Fibroblast of gingiva (primary cell): ENCODE data around the gene FLNC.
A peak's percentile ranks its signal among the peaks of the same experiment; 100 is the strongest.

Experiments
- DNase-seq: peaks from one replicate; pipeline ENCODE4 v3.0.0-alpha.2; 2011; ENCODE audit warnings: low read depth

The FLNC gene

DNA sequence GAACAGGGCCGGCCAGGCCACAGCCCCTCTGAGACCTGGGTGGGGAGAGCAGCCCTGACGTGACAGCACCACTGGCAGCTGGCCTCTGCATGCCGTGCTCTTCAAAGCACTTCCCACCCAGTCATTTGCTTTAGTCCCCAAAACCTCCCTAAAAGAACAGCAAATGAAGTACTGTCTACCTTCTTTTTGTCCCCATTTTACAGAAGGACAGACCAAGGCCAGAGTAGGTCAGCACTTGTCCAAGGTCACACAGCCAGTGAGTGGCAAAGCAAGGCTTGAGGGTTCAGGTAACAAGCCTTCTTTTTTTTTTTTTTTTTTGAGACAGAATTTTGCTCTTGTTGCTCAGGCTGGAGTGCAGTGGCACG, 47.5 kb downstream of the FLNC start:
- no peak for DNase-seq

DNA sequence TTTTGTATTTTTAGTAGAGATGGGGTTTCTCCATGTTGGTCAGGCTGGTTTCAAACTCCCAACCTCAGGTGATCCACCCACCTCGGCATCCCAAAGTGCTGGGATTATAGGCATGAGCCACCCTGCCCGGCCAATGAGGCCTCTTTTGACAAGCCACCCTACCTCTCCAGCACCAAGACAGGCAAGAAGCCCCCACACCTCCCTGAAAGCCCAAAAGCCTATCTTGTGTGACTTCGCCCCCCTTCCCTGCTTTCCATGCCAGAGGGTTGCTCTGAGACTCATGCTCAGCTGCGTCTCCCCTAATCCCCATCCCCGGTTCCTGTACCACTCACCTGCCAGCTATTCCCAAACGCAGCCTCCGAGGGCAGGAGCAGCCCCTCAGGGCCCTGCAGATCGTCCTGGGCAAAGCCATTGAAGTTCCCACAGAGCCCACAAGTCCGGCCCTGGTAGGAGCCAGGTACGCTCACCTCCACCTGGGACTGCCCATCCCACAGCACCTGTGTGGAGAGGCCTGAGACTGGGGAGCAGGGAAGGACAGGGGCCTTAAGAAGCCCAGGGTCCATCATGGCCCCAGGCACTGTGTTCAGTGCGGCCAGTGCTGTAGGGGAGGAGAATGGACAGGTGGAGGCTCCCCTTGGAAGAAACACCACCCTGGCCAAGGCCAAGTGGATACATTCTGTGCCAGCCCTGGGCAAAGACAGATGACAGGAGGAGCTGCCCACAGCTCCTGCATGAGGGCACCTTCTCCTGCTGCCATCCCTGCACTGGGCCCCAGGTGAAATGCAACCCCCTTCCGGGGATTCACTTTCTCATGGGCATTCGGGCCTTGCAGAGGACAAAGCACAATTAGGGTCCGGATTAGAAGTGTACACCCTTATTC, 48.3 kb downstream of the FLNC start:
- DNase-seq = no peak

DNA sequence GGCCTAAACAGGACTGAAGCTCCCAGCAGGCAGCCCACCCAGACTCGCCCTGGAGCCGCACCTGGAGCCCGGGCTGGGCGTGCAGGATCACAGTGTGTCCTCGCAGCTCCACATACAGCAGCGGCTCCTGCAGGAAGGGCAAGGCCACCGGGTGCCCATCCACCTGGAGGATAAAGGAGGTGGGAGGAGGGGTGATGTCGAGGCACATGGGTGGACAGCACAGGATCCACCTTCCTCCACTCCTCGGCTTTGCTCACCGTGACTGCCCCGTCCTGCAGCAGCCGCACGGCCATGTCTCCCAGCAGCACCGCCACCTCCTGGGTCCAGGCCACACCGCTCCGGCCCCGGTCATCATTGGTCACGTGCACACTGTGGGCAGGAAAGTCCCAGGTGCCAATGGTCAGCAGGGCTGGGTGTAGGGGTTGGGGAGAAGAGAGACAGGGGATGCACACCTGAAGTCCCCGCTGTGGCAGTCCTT, 49.3 kb downstream of the FLNC start:
- DNase-seq = no peak

DNA sequence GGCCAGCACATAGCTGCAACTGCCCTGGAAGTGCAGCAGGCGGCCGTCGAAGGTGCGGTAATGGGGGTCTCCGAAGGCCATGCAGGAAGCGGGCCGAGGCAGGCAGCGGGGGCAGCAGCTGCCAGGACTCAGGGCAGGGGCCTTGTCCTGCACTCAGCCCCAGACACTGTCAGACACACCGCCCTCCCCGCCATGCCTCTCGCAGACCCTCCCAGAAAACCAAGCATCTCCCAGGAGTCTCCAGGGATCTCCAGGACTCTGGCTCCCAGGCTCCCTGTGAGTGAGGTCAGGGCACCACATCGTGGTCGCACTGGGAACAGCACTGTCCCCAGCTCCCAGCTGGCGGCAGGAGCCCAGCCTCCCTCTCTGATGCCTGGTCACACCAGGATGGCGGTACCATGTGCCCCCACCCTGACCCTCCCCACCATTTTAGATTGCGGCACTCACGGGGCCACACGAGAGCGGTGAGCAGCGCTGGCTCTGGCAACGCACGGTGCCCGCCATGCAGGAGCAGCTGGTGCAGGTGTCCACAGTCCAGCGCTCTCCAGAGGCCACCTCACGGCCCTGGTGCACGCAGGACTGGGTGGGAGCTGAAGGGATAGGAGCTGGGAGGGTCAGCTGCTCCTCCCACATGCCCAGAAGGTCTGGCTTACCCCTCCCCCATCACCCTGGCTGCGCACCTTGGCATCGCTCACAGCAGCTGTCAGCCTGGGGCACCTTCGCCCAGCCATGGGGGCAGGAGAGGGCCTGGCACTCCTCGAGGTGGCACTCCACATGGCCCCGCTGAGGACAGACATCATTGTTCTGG, 49.9 kb downstream of the FLNC start:
- peak; percentile 36 for DNase-seq

DNA sequence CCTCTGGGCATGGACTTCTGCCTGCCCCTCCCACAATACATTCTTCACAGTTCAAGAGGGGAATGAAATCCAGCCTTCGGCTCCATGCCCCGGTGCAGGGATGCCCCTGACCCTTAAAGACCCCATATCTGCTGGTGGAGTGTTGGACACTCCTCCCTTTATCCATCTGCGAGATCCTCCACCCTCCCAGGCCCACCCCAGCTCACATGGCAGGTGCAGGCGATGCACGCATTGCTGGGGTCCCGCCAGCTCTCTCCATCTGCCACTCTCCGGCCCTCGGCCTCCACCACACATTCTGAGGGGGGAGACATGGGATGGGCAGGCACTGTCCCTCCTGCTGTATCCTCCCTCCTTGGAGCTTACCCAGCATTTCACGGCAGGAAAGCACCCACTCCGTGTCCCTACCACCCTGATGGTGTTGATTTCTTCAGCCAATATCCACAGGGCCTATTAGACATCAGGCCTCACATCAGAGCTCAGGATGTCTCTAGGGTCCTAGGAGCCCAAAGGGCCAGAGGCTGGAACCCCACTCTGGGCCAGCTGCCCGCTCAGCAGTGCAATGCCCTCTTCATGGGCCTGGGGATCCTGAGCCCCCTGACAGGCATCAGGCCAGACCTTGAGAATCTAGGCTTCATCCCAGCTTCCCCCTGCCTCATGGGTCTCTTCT, 50.7 kb downstream of the FLNC start:
- DNase-seq = no peak

DNA sequence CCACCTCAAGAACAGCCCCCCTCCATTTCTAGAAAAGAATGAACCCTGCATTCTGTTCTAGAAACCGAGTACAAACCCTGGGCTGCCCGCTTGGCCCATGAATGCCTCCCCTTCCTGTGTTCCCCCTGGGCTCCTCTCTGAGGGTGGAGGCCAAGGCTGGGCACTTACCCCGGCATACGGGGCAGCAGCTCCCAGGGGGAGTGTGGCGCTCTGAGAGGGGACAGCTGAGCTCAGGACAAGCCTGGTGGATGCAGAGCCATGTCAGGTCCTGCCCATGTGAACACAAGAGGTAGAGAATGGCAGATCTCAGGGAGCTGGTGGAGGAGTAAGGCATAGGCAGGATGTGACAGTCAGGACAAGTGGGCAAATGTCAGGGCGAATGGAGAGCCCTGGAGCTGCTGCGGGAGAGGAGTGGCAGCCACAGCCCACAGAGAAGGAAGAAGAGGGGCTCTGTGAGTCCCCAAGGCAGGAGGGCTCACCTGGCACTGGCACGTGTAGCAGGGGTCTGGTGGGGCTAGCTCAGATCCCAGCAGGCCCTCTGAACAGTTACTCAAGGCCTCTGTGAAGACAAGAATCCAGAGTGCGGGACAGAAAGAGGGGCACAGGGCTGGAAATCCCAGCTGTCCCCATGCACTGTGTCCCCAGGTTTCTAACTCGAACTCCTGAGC, 51.4 kb downstream of the FLNC start:
- DNase-seq = no peak

DNA sequence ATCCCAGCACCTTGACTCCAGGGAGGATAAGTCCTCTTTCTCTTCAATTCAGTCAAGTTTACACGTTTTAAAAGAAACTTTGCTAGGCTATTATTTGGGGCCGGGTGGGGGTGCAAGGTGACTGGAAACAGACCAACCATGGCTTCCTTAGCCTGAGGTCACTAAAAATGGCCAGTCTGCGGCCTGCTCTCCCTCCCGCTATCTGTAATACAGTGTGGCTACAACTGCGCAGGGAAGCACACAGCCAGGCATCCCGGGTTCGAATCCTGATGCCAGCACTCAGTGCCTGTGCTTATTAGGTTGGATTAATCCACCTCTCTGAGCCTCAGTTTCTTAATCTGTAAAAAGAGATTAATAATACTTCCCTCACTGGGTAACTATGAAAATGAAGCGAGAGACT, 51.9 kb downstream of the FLNC start:
- DNase-seq = no peak

DNA sequence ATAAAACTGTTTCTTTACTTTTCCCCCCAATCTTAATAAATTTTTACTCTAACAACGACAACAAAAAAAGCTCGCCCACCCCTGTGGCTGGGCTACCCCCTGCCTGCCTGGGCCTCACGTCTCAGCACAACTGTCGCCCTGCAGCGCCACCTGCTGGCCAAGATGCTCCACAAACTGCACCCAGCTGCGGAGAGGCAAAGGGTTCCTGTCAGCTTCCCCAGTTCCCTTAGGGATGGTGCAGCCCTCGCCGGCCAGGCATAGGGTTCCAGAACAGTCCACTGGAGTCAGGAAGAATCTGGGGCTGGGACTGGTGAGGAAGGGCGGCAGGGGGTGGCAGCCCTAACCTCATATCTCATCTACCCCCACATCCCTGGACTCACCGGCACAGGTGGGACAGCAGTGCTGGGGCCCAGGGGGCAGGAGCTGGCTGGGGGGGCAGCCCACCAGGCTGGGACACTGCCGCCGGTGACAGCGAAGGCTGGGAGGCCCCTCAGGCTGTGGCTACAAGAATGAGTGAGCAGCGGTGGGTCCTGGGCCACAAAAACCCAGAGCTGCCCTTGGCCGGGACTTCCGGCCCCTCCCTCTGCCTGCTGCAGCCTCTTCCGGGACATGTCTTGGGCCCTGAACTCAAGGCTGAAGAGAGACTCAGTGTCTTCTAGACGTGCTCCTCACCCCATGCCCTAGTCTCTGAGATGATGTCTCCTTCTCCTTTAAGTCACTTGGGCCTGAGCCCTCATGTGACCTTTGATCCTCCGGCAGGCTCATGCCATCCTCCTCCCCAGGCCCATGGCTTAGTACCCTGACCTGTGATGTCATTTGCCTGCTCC, 53.6 kb downstream of the FLNC start:
- peak; percentile 48 for DNase-seq

DNA sequence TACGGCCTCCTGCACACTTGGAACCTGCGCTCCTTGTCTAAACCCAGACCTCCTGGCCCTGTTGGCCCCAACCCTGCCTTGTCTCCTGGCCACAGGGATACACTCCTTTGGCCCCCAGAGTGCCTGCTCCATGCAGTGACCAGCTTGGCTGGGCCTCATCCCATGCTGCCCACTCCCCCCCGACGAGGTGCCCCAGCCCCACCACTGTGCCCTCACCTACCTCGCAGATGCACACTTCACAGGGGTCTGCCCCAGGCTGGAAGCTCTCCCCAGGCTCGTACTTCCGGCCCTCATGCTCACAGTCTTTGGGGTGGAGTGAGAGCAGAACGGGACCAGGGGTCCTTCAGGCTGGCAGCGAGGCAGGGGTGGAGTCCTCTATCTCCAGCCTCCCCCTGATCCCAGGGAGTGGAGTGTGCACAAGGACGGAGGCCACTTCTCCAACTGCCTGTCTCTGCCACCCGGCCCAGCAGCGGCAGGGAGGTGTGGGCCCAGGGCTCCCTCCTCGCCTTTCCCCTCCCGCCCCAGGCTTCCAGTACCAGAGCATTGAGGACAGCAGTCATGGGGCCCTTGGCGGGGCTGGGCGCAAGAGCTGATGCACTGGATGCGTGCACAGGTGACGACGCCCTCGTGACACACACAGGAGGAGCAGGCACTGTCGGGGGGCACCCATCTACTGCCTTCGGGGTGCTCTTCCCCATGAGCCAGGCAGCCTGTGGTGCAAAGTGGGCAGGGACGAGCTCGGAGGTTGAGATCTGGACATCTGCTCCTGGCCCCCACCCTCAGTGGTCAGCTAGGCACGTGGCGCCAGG, 54.6 kb downstream of the FLNC start:
- DNase-seq = no peak

DNA sequence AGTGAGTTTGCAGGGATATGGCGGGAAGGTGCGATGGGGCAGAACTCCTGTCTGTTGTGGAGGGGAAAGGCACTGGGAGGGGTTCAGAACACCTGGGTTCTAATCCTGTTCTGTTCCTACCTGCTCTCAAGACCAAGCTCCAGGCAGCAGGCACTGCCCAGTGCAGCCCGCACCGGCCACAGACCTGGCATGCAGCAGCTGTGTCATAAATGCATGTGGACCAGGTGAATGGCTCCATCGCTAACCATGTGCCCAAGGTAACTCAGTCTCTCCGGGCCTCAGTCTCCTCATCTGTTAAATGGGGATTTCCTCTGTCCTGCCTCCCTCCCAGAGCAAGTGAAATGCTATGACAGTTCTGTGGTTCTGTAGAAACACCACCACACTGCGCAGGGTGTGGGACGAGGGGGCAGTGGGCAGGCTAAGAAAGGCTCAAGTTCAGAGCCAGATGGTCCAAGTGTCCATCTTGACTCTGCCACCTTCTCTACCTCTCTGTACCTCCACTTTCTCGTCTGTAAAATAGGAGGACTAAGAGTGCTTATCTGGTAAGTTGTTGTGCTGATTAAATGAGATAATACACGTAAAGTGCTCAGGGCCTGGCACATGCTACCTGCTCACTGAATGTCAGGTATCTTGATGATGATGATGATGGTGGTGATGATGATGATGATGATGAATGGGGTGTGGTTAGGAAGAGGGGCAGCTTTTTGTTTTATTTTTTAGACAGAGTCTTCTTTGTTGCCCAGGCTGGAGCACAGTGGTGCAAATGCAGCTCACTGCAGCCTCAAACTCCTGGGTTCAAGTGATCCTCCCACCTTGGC, 55.4 kb downstream of the FLNC start:
- DNase-seq = no peak

DNA sequence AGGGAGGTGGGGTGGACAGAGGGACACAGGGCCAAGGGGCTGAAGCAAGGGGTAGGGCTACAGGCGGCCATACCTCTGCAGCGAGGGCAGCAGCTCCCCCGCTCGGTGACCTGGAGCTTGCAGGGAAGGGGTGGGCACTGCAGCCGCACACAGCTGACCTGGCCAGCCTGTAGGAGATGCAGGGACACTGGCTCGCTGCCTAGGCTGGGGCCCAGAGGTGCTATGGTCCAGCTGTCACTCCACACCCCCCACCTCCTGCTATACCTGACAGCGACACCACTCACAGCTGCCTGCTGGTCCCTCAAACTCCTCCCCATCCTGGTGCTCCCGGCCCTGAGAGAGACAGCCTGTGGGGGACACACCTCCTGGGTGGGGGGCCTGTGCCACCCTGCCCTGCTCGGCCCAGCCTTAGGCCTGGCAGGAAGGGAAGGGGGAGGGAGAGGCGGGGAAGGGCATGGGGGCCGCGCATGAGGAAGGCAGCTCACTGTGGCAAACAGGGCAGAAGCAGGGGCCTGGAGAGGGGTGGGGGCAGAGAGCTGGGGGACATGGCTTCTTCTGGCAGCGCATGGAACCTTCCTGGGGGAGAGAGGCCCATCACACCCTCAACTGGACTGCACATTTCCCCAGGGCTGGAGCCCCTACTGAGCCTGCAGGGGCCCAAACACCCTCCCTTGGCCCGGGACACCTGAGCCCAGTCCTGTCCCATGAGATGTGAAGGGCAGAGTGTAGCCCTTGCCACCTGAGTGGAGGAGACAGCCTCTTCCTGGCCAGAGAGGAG, 56.4 kb downstream of the FLNC start:
- no peak for DNase-seq

DNA sequence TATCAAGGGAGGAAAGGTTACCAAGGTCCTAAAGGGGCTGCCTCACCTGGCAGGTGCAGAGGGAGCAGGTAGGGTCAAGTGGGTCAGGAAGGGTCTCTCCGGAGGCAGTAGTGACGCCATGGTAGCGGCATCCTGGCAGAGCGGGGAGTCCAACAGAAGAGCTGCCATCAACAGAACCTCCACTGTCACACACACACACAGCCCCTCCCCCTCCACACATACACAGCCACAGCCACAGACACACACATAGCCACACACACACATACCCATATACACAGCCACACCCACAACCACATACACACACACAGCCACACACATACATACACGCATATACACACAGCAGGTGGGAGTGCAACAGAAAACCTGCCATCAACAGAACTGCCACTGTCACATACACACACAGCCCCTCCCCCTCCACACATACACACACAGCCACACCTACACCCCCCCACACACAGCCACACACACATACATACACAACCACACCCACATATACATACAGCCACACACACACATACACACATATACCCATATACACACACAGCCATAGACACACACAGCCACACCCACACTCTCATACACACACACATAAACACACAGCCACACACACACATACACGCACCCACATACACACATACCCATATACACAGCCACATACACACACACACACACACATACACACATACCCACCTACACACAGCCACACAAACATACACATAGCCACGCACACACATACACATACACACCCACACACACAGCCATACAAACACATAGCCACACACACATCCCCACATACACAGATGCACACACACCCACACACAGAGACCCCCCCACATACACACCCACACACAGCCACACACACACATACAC, 57.2 kb downstream of the FLNC start:
- DNase-seq = no peak

DNA sequence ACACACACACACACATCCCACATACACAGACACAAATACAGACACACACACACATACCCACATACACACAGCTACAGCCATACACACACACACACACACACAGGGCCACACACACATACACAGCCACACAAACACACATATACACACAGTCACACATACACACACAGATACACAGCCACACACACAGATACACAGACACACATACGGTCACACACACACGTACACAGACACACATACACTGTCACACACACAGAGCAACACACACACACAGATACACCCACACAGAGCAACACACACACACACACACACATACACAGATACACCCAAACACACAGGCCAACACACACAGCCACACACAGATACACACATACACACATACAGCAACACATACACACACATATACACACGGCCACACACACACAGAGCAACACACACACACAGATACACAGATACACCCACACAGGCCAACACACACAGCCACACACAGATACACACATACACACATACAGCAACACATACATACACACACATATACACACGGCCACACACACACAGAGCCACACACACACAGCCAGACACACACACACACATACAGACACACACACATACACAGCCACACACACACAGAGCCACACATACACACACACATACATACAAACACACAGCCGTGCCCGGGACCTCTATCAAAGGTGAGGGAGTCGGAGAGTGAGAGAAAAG, 58.0 kb downstream of the FLNC start:
- DNase-seq = no peak

DNA sequence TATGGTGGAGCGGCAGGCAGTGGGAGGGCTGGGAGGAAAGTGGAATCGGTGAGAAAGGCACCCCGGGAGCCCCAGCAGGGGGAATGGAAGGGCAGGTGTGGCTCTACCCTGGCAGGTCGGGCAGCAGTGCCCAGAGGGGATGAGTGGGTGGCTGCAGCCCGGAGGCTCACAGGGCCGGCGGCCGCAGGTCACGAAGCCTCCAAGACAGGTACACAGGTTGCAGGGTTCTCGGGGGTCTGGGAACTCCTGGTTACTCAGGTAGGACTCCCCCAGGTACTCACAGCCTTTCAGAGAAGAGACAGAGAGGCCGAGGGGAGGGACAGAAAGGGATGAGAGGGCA, 58.5 kb downstream of the FLNC start:
- DNase-seq = no peak

DNA sequence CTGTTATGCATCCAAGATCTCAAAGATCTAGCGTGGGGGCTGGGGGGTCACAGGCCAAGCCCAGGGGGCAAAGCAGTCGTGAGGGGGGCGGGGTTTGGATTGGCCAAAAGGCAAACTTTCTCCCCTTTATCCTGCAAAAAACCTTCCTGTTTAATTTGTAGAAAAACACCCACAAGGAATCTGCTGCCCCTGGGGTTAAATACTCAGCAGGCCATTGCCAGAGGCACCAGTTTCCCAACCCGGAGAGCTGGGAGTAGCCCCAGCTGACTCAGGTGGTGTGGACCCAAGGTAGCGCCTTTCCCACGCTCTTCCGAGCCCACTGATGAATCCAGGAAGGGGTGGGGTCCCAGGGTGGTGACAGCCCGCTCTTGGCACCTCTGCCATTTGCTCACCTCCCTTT, 58.9 kb downstream of the FLNC start:
- DNase-seq = no peak

DNA sequence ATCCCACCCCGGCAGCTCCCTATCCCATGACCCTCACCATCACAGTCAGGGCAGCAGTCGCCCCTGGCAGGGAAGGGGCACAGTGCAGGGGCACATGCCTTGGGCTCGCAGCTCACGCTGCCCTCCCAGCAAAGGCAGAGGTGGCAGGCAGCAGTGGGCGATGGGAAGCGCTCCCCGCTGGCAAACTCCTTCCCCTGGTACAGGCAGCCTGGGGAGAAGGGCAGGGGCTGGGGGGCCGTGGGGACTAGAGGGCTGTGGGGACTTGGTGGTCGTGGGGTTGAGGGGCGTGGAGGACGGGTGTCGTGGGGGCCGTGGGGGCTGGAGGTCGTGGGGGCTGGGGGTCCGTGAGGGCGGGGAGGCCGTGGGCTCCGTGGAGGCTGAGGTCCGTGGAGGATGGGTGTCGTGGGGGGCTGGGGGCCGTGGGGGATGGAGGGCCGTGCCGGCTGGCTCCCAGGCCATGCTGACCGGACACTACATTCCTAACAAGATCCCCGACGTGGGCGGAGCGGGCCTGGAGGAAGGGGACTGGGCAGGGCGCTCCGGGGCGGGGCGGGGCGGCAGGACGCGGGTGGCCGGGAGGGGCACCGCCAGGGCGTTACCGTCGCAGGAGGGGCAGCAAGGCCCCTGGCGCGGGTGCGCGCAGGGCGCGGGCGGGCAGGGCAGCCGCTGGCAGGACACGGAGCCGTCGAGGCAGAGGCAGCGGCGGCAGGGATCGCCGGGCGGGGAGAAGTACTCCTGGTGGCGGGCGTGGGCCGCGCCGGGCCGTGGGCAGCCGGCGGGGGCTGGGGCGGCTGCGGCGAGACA, 60.3 kb downstream of the FLNC start:
- DNase-seq = no peak
